ENCODE data around the gene SLFN12. TPM values are rescaled to one million over a fixed set of nuclear protein-coding genes. Genes with fewer than 3 reads are reported as not detected.
A peak's percentile ranks its signal among the peaks of the same experiment; 100 is the strongest.
"Not testable (repeated sequence)": the region's sequence is repeated elsewhere in the genome, so short reads cannot be mapped to it uniquely, and the experiment has no call there.

The SLFN12 gene
- total RNA-seq, 2 experiments from 2014 or later: 22.6 to 31.6 TPM

GRCh38 chr17:35447499-35447898 is 15.2 kb upstream of the SLFN12 start:
- CTCF ChIA-PET: interaction anchor here (1.5 to 1.7 kb wide), 2 partner anchors 14 to 233 kb away, joined by 3 to 5 read pairs; no protein-coding TSS in a partner anchor
- Mint-ChIP-seq H3K36me3 (peaks cover 63% of the 10 kb centered on the region), H3K9me3 (ENCODE audit: low read depth) (no peaks in the 10 kb centered on the region)

GRCh38 chr17:35438433-35438832 is 6.1 kb upstream of the SLFN12 start:
- Mint-ChIP-seq H3K9me3 (ENCODE audit: low read depth) (no peaks in the 10 kb centered on the region), H3K36me3 (peaks cover 37% of the 10 kb centered on the region), H3K4me3 (no peak overlapping the region), H3K27ac (no peak overlapping the region), H3K27me3 (no peaks in the 10 kb centered on the region), H3K4me1 (peaks cover 13% of the 10 kb centered on the region)
- CTCF ChIA-PET: no interaction called here
- ATAC-seq: no peak
- no peak for DNase-seq

More at GRCh38 chr17:35447499-35447898, 15.2 kb upstream of the SLFN12 start:
- ATAC-seq (no peak), DNase-seq (no peak)
- Mint-ChIP-seq H3K27ac (peak overlapping the region; percentile 78), H3K4me3 (peak overlapping the region; percentile 68), H3K27me3 (no peaks in the 10 kb centered on the region), H3K4me1 (peaks cover 16% of the 10 kb centered on the region)

DNA sequence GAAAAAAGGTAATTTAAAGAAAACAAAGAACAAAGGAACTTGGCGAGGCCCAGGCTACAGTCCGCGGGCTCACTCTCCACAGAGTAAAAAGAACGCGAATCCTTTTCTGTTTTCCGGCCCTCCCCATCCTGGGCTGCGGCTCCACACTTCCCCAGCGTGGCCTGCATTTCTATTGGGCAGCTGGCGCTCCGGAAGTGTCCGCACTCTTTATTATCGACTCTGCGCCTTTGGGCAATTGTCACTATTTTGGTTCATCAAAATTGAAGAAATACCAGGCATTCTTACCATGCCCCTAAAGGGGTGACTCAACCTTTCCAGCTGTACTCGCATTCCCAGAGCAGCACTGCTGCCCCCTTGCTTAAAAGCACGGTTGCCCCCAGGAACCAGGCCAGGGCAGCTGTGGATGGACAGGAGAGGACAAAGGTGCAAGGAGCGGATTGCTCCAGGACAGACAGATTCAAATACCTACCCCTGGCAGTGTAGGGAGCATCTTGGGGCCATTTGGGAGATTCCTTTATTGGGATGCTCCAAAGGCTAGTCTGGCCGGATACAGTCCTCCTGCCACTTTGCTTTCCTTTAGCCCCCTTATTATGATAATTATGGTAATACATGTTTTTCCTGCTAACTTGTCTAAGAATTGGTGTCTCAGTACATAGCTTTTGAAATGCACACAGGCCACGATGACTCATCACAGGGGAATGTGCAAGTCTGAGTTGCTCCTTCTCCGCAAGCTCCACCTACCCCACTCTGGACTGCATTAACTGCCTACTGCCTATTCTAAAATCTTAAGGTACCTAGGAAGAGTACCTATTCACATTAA is 985 bp upstream of the SLFN12 start:
- DNase-seq (peak; percentile 87), ATAC-seq (peak; percentile 86)
- CTCF ChIA-PET: interaction anchor here (0.8 to 1.9 kb wide), 11 partner anchors 15 to 1052 kb away, joined by 3 to 12 read pairs (median 3); partner anchors contain the start of genes SLFN11 and SLFN13
- peak overlapping the region; percentile 92 for H3K4me3 Mint-ChIP-seq
- H3K9me3 Mint-ChIP-seq (ENCODE audit: low read depth): no peaks in the 10 kb centered on the region
- no peaks in the 10 kb centered on the region for H3K27me3 Mint-ChIP-seq
- peaks cover 57% of the 10 kb centered on the region for H3K4me1 Mint-ChIP-seq
- peak overlapping the region; percentile 89 for H3K27ac Mint-ChIP-seq
- peaks cover 24% of the 10 kb centered on the region for H3K36me3 Mint-ChIP-seq

GRCh38 chr17:35429702-35430101 is 2.6 kb downstream of the SLFN12 start:
- no peak for DNase-seq
- H3K4me1 Mint-ChIP-seq: peaks cover 66% of the 10 kb centered on the region
- H3K36me3 Mint-ChIP-seq: peaks cover 45% of the 10 kb centered on the region
- H3K9me3 Mint-ChIP-seq (ENCODE audit: low read depth): no peaks in the 10 kb centered on the region
- CTCF ChIA-PET: interaction anchor here (1.1 kb wide), 1 partner anchor 56 kb away, joined by 3 read pairs; no protein-coding TSS in a partner anchor
- no peak for ATAC-seq
- H3K27ac Mint-ChIP-seq: no peak overlapping the region
- no peaks in the 10 kb centered on the region for H3K27me3 Mint-ChIP-seq
- no peak overlapping the region for H3K4me3 Mint-ChIP-seq

DNA sequence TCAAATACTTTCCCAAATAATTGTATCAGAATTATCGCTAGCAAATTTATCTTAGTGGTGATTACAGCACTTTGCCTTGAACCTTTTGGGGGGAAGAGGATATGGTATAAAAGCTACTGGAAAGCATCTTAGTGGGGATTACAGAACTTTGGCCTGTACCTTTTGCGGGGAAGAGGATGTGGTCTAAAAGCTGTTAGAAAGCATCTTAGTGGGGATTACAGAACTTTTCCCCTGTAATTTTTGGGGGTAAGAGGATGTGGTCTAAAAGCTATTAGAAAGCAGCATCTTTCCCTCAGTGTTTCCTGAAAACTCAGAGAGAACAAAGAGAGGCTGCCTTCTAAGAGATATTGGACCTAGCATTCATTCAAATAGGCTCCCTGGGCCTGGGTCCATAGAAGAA is 4.1 kb downstream of the SLFN12 start:
- CTCF ChIA-PET: interaction anchor here (0.7 to 1.4 kb wide), 2 partner anchors 9 to 115 kb away, joined by 3 to 4 read pairs; no protein-coding TSS in a partner anchor
- Mint-ChIP-seq H3K27me3 (no peaks in the 10 kb centered on the region), H3K27ac (peak overlapping the region; percentile 37), H3K9me3 (ENCODE audit: low read depth) (no peaks in the 10 kb centered on the region), H3K4me1 (peaks cover 53% of the 10 kb centered on the region), H3K4me3 (no peak overlapping the region), H3K36me3 (peaks cover 46% of the 10 kb centered on the region)
- ATAC-seq: no peak
- no peak for DNase-seq

DNA sequence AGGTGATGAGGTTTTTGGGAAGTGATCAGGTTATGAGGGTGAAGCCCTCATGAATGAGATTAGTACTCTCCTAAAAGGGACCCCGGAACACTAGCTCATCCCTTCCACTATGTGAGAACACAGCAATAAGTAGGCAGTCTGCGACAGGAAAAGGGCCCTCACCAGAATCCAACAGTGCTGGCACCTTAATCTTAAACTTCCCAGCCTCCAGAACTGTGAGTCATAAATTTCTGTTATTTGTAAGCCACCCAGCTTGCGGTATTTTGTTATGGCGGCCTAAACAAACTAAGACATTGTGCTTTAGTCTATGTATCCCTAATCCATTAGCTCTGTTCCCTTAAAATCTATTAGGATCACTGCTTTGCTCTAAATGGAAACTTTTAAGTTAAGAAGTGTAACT is 8.5 kb downstream of the SLFN12 start:
- CTCF ChIA-PET: no interaction called here
- H3K27ac Mint-ChIP-seq: no peak overlapping the region

GRCh38 chr17:35421069-35421468 is 11.2 kb downstream of the SLFN12 start:
- H3K4me1 Mint-ChIP-seq; H3K27me3 Mint-ChIP-seq; DNase-seq; ATAC-seq; H3K4me3 Mint-ChIP-seq; H3K9me3 Mint-ChIP-seq (ENCODE audit: low read depth); H3K27ac Mint-ChIP-seq: not testable (repeated sequence)
- CTCF ChIA-PET: interaction anchor here (0.7 kb wide), 1 partner anchor 78 kb away, joined by 3 read pairs; no protein-coding TSS in a partner anchor
- peaks cover 55% of the 10 kb centered on the region for H3K36me3 Mint-ChIP-seq

More for the DNA sequence above, 8.5 kb downstream of the SLFN12 start:
- ATAC-seq (no peak), DNase-seq (no peak)
- no peaks in the 10 kb centered on the region for H3K27me3 Mint-ChIP-seq
- H3K9me3 Mint-ChIP-seq (ENCODE audit: low read depth): no peaks in the 10 kb centered on the region
- H3K4me3 Mint-ChIP-seq: no peak overlapping the region
- H3K4me1 Mint-ChIP-seq: peaks cover 15% of the 10 kb centered on the region
- H3K36me3 Mint-ChIP-seq: peaks cover 58% of the 10 kb centered on the region

DNA sequence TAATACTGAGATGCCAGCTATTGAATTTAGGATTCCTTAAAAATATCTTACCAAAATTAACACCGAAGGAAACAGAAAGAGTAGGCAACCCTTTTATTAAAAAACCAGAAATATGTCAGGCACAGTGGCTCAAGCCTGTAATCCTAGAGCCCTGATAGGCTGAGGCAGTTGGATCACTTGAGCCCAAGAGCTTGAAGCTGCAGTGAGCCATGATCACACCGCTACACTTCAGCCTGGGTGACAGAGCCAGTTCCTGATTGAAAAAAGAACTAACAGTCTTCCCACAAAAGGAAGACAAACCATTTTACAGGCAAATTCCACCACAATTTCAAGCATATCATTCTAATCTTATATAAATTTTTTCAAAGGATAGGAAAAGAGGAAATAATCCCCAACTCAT is 15.6 kb downstream of the SLFN12 start:
- Mint-ChIP-seq H3K4me3 (no peak overlapping the region), H3K9me3 (ENCODE audit: low read depth) (peaks cover 12% of the 10 kb centered on the region), H3K36me3 (peaks cover 70% of the 10 kb centered on the region), H3K27ac (no peak overlapping the region), H3K27me3 (no peaks in the 10 kb centered on the region), H3K4me1 (no peaks in the 10 kb centered on the region)
- CTCF ChIA-PET: no interaction called here
- DNase-seq: no peak
- ATAC-seq: no peak

- H3K4me3 Mint-ChIP-seq, H3K27me3 Mint-ChIP-seq, DNase-seq, ATAC-seq, H3K27ac Mint-ChIP-seq, H3K4me1 Mint-ChIP-seq: not testable (repeated sequence)
- peaks cover 12% of the 10 kb centered on the region for H3K9me3 Mint-ChIP-seq (ENCODE audit: low read depth)
- CTCF ChIA-PET: interaction anchor here (1.3 kb wide), 1 partner anchor 13 kb away, joined by 3 read pairs; no protein-coding TSS in a partner anchor
- H3K36me3 Mint-ChIP-seq: peaks cover 77% of the 10 kb centered on the region
Measured at GRCh38 chr17:35414707-35415106, 17.6 kb downstream of the SLFN12 start.

- no peak overlapping the region for H3K27ac Mint-ChIP-seq
- H3K4me1 Mint-ChIP-seq: no peaks in the 10 kb centered on the region
- peaks cover 77% of the 10 kb centered on the region for H3K36me3 Mint-ChIP-seq
- CTCF ChIA-PET: interaction anchor here (1.3 kb wide), 1 partner anchor 12 kb away, joined by 3 read pairs; no protein-coding TSS in a partner anchor
- no peak for ATAC-seq
- peaks cover 12% of the 10 kb centered on the region for H3K9me3 Mint-ChIP-seq (ENCODE audit: low read depth)
- no peaks in the 10 kb centered on the region for H3K27me3 Mint-ChIP-seq
- DNase-seq: no peak
- H3K4me3 Mint-ChIP-seq: no peak overlapping the region
Measured at GRCh38 chr17:35414247-35414646, 18.1 kb downstream of the SLFN12 start.

- Mint-ChIP-seq H3K4me1 (no peaks in the 10 kb centered on the region), H3K27me3 (no peaks in the 10 kb centered on the region), H3K9me3 (ENCODE audit: low read depth) (no peaks in the 10 kb centered on the region), H3K4me3 (no peak overlapping the region), H3K36me3 (peaks cover 52% of the 10 kb centered on the region), H3K27ac (no peak overlapping the region)
- ATAC-seq (no peak), DNase-seq (no peak)
- CTCF ChIA-PET: no interaction called here
Measured at GRCh38 chr17:35407531-35407930, 24.8 kb downstream of the SLFN12 start.

GRCh38 chr17:35406568-35406967 is 25.7 kb downstream of the SLFN12 start:
- CTCF ChIA-PET: no interaction called here
- Mint-ChIP-seq H3K27me3 (no peaks in the 10 kb centered on the region), H3K4me1 (no peaks in the 10 kb centered on the region), H3K4me3 (no peak overlapping the region), H3K36me3 (peaks cover 51% of the 10 kb centered on the region), H3K9me3 (ENCODE audit: low read depth) (no peaks in the 10 kb centered on the region), H3K27ac (no peak overlapping the region)
- DNase-seq (no peak), ATAC-seq (no peak)

- Mint-ChIP-seq H3K4me3 (no peak overlapping the region), H3K9me3 (ENCODE audit: low read depth) (peaks cover 3% of the 10 kb centered on the region), H3K4me1 (no peaks in the 10 kb centered on the region), H3K27ac (no peak overlapping the region), H3K27me3 (no peaks in the 10 kb centered on the region), H3K36me3 (peaks cover 34% of the 10 kb centered on the region)
- DNase-seq: no peak
- CTCF ChIA-PET: no interaction called here
- peak; percentile 23 for ATAC-seq
Measured at GRCh38 chr17:35404360-35404759, 27.9 kb downstream of the SLFN12 start.

- H3K36me3 Mint-ChIP-seq; H3K9me3 Mint-ChIP-seq (ENCODE audit: low read depth); ATAC-seq; H3K4me3 Mint-ChIP-seq; DNase-seq; H3K27ac Mint-ChIP-seq; CTCF ChIA-PET; H3K4me1 Mint-ChIP-seq; H3K27me3 Mint-ChIP-seq: not testable (repeated sequence)
Measured at GRCh38 chr17:35393783-35394182, 38.5 kb downstream of the SLFN12 start.

All from activated CD8-positive, alpha-beta memory T cell treated with anti-CD3 and anti-CD28 coated beads, Interleukin-2, amount 10 ng/mL, durations not matched to agents 7 days and 5 days (primary cell).